HG03469 (cell line): ENCODE data around the gene COLEC12.

Source experiments
- ATAC-seq: cut with Tn5 transposase; IDR thresholded peaks from one replicate; pipeline ENCODE4 v1.9.1; 2021; ENCODE audit warnings: mild to moderate bottlenecking, moderate library complexity, moderate number of reproducible peaks; ENCODE audit not compliant: unreplicated experiment

COLEC12 gene

GRCh38 chr18:500632-501405 lies at the start of gene COLEC12:
TSS of gene COLEC12 (minus strand) at chr18:500701. CDS start at chr18:500514, 187 bp downstream.
- ATAC-seq = no peak

- ATAC-seq = no peak
These were observed 49.5 kb upstream of the COLEC12 start for GRCh38 chr18:549967-550366.

GRCh38 chr18:543447-544078 lies 43.1 kb upstream of the COLEC12 start:
- no peak for ATAC-seq

DNA sequence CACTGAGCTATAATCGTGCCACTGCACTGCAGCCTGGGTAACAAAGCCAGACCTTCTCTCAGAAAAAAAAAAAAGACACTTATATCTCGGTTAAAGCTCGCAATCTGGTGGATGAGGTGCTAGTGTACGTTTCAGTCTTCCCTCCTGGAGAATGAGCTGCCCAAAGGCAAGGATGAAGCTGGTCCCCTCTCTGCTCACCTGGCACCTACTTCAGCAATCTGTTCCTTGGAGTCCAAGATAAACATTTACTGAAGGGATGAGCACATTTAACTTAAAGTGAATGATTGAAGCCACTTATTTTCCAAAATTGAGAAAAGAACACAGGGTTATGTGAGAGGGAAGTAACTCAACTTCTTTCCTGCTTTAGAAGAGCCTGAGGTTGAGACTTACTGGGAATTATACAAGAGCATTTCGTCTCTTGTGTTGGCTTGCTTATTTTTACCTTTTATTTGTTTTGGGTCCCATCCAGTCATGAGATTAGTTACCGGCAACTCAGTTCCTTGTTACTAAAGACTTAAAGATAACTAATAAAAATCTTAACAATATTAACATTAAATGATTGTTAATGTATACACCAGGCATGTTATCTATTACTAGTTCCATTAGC lies 33.6 kb upstream of the COLEC12 start:
- no peak for ATAC-seq

- ATAC-seq = no peak
These were observed 32.1 kb upstream of the COLEC12 start for GRCh38 chr18:532632-533031.

GRCh38 chr18:532018-532417 lies 31.5 kb upstream of the COLEC12 start:
- ATAC-seq = no peak

GRCh38 chr18:527146-527545 lies 26.6 kb upstream of the COLEC12 start:
- no peak for ATAC-seq

- no peak for ATAC-seq
These were observed 26.2 kb upstream of the COLEC12 start for GRCh38 chr18:526681-527080.

- ATAC-seq = no peak
These were observed 24.7 kb upstream of the COLEC12 start for GRCh38 chr18:525036-525797.

DNA sequence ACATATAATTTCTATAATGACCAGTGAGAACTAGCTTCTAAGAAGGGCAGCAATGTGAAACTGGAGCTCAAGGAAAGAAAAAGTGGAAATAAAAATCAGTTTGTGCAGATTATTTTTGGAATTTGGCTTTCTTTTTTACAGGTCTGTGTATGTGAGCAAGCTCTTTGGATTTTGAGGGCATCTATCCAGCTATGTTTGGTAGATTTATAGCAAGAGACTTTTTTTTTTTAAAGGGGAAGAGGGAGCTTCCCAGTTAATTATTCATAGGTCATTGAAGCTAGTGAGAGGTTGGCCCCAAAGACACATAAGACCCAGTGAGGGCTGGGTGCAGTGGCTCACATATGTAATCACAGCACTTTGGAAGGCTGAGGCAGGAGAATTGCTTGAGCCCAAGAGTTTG lies 24.0 kb upstream of the COLEC12 start:
- ATAC-seq = no peak

GRCh38 chr18:523561-523960 lies 23.1 kb upstream of the COLEC12 start:
- ATAC-seq = no peak

GRCh38 chr18:519019-519879 lies 18.7 kb upstream of the COLEC12 start:
- peak; percentile 81 for ATAC-seq

- no peak for ATAC-seq
These were observed 17.6 kb upstream of the COLEC12 start for GRCh38 chr18:518081-518480.

DNA sequence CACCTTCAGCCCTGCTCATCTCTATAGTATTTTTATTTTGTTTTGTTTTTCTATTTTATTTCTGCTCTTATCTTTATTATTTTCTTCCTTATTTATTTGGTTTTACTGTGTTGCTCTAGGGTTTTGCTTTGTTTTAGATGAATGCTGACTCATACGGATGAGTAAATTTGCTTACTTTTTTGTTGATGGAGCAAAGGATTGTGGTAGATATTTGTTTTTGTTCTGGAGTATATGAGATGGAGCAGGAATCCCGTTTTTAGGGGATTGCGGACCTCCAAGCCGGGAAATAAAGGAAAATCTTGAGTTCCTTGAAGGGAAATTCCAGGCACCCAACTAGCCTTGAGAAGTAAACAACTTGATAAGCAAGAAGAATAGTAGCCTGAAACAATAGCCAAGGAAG lies 15.3 kb upstream of the COLEC12 start:
- ATAC-seq = no peak

DNA sequence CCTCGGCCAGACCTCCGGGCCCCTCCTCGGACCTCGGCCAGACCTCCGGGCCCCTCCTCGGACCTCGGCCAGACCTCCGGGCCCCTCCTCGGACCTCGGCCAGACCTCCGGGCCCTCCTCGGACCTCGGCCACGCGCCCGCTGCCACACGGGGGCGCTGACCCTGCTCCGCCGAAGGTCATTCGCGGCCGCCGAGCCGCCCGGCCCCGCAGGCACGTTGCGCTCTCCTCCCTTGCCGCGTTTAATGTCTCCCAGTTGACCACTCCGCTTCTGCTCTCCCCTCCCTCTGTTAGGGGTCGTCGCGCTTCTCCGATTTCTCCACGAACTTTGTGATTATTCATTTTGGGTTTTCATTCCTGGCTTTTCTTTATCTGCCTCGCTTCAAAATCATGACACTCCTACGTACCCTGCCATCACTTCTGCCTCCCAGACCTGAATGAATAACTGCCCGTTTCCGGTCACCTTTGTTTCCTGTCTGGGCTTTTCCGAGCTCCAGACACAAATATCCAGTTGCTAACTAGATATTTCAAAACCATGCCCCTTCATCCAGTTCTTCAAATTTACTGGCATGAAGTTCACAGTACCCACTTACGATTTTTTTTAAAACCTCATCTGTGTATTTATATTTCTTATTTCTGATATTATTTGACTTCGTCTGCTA lies 14.8 kb upstream of the COLEC12 start:
- no peak for ATAC-seq

- no peak for ATAC-seq
These were observed 13.5 kb upstream of the COLEC12 start for GRCh38 chr18:513826-514530.

- ATAC-seq = no peak
These were observed 12.5 kb upstream of the COLEC12 start for GRCh38 chr18:512957-513356.

GRCh38 chr18:508835-509234 lies 8.3 kb upstream of the COLEC12 start:
- no peak for ATAC-seq

DNA sequence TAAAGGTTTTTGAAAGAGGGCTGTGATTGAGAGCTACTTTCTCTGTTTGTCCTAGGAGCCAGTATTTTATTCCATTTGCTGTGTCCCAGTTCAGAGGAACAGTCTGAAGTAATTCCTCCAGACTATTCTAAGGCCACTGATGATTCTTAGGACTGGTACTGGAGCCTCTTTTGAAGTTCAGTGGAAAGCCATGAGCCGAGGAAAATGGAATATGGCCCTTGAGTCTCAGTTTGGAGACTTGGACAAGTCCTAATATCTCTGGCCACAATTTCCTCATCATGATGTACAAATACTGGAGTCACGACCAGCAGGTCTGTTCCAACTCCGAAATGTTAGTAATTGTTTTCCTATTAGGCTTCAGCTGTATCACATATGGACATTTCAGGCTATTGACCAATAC lies 7.1 kb upstream of the COLEC12 start:
- no peak for ATAC-seq
